ENCODE measurements around the gene FKBP5.

- no peak for TF ChIP-seq CTCF (IDR thresholded peaks at IDR 0.05)
- TF ChIP-seq POLR2A (IDR thresholded peaks at IDR 0.05), result no peak
Observed at GRCh38 chr6:35550437-35550836, 138.3 kb downstream of the FKBP5 start.

Measured in adrenal gland (tissue), 5 donors.